Keratinocyte (primary cell): ENCODE measurements around the gene KRR1. TPM values are rescaled to one million over a fixed set of nuclear protein-coding genes. Genes with fewer than 3 reads are reported as not detected.

ENCODE experiments used
- DNase-seq: peaks from one replicate; pipeline ENCODE4 v3.0.0-alpha.2; 2011; ENCODE audit warnings: low read depth, missing footprints, low spot score
- FAIRE-seq: peaks from 2 replicates; lab custom pipeline; 2011; peaks lifted over from hg19 to GRCh38; lab: Jason Lieb, UNC
- H2AFZ ChIP-seq: 2 replicates; pipeline ENCODE4 v1.6.0; 2012; ENCODE audit warnings: low read length, control low read depth, inconsistent platforms; ENCODE audit not compliant: control insufficient read depth
- H3K27ac ChIP-seq: 2 replicates; pipeline ENCODE4 v1.5.1; 2011; ENCODE audit warnings: low read length; ENCODE audit not compliant: control insufficient read depth, insufficient read depth
- H3K27me3 ChIP-seq: 3 replicates; pipeline ENCODE4 v1.6.0; 2011; ENCODE audit warnings: low read length; ENCODE audit not compliant: control insufficient read depth, insufficient read depth; ENCODE audit errors: extremely low read depth
- H3K36me3 ChIP-seq, 2 experiments: 2 replicates in 1 of 2; 3 replicates in 1 of 2; pipeline ENCODE4 v1.5.1; 2011; ENCODE audit warnings: low read length in 2 of 2, mild to moderate bottlenecking in 1 of 2; ENCODE audit not compliant: control insufficient read depth in 2 of 2, insufficient read depth in 2 of 2; ENCODE audit errors: extremely low read depth in 1 of 2
- H3K4me1 ChIP-seq: 3 replicates; pipeline ENCODE4 v1.5.1; 2011; ENCODE audit warnings: low read length; ENCODE audit not compliant: control insufficient read depth, insufficient read depth; ENCODE audit errors: extremely low read depth
- H3K4me2 ChIP-seq: 3 replicates; pipeline ENCODE4 v1.6.0; 2011; ENCODE audit warnings: low read depth, low read length; ENCODE audit not compliant: control insufficient read depth, insufficient read depth; ENCODE audit errors: extremely low read depth
- H3K4me3 ChIP-seq, 3 experiments: fragments of 200-600 bp in 1 of 3; sonication (generic) in 1 of 3; 2 replicates in 2 of 3; 3 replicates in 1 of 3; pipeline ENCODE4 v1.5.1; 2011 to 2016; ENCODE audit warnings: low read length in 3 of 3, mild to moderate bottlenecking in 3 of 3, control low read depth in 2 of 3, inconsistent platforms in 1 of 3, low read depth in 1 of 3, mixed read lengths in 1 of 3, mixed run types in 1 of 3, moderate library complexity in 1 of 3; ENCODE audit not compliant: control insufficient read depth in 2 of 3, insufficient read depth in 2 of 3; ENCODE audit errors: extremely low read depth in 1 of 3
- H3K79me2 ChIP-seq: 2 replicates; pipeline ENCODE4 v1.6.0; 2012; ENCODE audit warnings: low read length; ENCODE audit not compliant: control insufficient read depth, insufficient read depth
- H3K9ac ChIP-seq: 3 replicates; pipeline ENCODE4 v1.6.0; 2011; ENCODE audit warnings: low read length; ENCODE audit not compliant: control insufficient read depth, insufficient read depth; ENCODE audit errors: extremely low read depth
- H3K9me1 ChIP-seq: 3 replicates; pipeline ENCODE4 v1.6.0; 2011; ENCODE audit warnings: low read length; ENCODE audit not compliant: control insufficient read depth, insufficient read depth; ENCODE audit errors: extremely low read depth
- H3K9me3 ChIP-seq: 2 replicates; pipeline ENCODE4 v1.5.1; 2012; ENCODE audit warnings: low read depth, low read length; ENCODE audit not compliant: control insufficient read depth
- H4K20me1 ChIP-seq: 3 replicates; pipeline ENCODE4 v1.6.0; 2011; ENCODE audit warnings: low read length; ENCODE audit not compliant: control insufficient read depth, insufficient read depth; ENCODE audit errors: extremely low read depth
- EZH2 ChIP-seq: IDR thresholded peaks from one replicate; pipeline ENCODE4 v1.6.1; 2012; ENCODE audit warnings: inconsistent platforms, mild to moderate bottlenecking, low read length, moderate library complexity
- dilution Hi-C: fragments of 300-500 bp; cut with MboI; formaldehyde crosslinking; loops from one replicate; pipeline ENCODE4 v1.7.0; 2020; ENCODE audit warnings: low sequenced_read_pairs; ENCODE audit not compliant: extremely low pct_ligation_motif_present
- polyA plus RNA-seq, 5 experiments: library from polyadenylated mRNA; depleted of rRNA in 3 of 5; stranded (reverse) in 3 of 5; stranded (forward) in 1 of 5; unstranded in 1 of 5; fragments of >200 nt; gene quantifications; 1 replicate in 1 of 5; 2 replicates in 3 of 5; 3 replicates in 1 of 5; pipeline versions ENCODE4 v1.2.1 to v1.2.3, GENCODE V29; 2011 to 2012; ENCODE audit warnings: missing spikeins in 2 of 5, low read depth in 1 of 5, low replicate concordance in 1 of 5
- TF ChIP-seq, protein P1 (sequence below), 3 experiments: IDR thresholded peaks in 1 of 3; conservative IDR thresholded peaks in 1 of 3; optimal IDR thresholded peaks in 1 of 3; 2 replicates in 2 of 3; 3 replicates in 1 of 3; pipeline versions ENCODE3 to v1.5.1; 2011; ENCODE audit warnings: low read length in 3 of 3, mild to moderate bottlenecking in 3 of 3, moderate library complexity in 2 of 3, control low read depth in 1 of 3, inconsistent platforms in 1 of 3; ENCODE audit not compliant: insufficient read depth in 2 of 3; ENCODE audit errors: extremely low read depth in 1 of 3

KRR1 gene
- polyA plus RNA-seq, 1 donor (not counting 4 experiments of a cell fraction or from before 2014, with no cell fraction given): 74.7 TPM

DNA sequence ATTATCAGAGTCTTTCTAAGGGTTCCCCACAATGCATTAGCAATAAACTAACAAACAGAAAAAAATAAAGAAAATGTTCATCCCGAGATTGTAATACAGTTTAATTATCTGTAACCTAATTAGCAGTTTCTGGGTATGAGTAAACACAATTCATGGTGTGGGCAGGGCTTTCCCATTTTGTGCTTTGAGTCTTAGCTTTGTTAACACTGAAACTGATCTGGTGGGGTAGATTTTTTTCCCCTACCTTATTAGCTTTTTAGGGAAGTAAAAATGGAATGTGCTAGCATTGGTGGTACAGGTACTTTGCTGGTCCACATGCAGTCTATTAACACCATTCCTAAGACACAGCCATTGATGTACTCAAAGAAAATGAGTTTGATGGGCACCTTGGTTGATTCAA is 18.4 kb upstream of the KRR1 start:
- Histone ChIP-seq H3K27me3 (no peaks in the 10 kb centered on the region), H3K27ac (no peak overlapping the region), H3K4me2 (no peak overlapping the region), H4K20me1 (no peaks in the 10 kb centered on the region), H3K36me3 (no peaks in the 10 kb centered on the region), H3K9ac (no peak overlapping the region), H3K4me1 (no peaks in the 10 kb centered on the region), H3K79me2 (no peaks in the 10 kb centered on the region), H3K9me1 (no peaks in the 10 kb centered on the region), H3K9me3 (no peaks in the 10 kb centered on the region), H2AFZ (no peak overlapping the region), H3K4me3 (no peak overlapping the region)
- TF ChIP-seq EZH2: no peak
- TF ChIP-seq, protein P1, sequence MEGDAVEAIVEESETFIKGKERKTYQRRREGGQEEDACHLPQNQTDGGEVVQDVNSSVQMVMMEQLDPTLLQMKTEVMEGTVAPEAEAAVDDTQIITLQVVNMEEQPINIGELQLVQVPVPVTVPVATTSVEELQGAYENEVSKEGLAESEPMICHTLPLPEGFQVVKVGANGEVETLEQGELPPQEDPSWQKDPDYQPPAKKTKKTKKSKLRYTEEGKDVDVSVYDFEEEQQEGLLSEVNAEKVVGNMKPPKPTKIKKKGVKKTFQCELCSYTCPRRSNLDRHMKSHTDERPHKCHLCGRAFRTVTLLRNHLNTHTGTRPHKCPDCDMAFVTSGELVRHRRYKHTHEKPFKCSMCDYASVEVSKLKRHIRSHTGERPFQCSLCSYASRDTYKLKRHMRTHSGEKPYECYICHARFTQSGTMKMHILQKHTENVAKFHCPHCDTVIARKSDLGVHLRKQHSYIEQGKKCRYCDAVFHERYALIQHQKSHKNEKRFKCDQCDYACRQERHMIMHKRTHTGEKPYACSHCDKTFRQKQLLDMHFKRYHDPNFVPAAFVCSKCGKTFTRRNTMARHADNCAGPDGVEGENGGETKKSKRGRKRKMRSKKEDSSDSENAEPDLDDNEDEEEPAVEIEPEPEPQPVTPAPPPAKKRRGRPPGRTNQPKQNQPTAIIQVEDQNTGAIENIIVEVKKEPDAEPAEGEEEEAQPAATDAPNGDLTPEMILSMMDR (optimal IDR thresholded peaks at IDR 0.05 in 1 of 3, IDR thresholded peaks at IDR 0.05 in 1 of 3, conservative IDR thresholded peaks at IDR 0.05 in 1 of 3; ENCODE audit: extremely low read depth in 1 of 3, insufficient read depth in 2 of 3, low read length in 3 of 3): no peak
- FAIRE-seq: no peak
- DNase-seq: no peak
- dilution Hi-C loops: no loop called here

DNA sequence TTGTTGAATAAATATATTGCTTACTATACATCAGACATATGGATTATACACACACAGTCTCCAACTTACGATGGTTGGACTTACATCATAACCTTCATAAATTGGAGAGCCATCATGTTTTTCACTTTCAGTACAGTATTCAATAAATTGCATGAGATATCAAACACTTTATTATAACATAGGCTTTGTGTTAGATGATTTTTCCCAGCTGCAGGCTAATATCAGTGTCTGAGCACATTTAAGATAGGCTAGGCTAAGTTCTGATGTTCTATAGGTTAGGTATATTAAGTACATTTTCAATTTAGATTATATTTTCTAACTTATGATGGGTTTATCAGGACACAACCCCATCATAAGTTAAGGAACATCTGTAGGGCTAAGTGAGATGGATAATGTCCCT is 17.9 kb upstream of the KRR1 start:
- dilution Hi-C loops: no loop called here

More for the DNA sequence above, 17.9 kb upstream of the KRR1 start:
- H3K79me2 ChIP-seq: no peaks in the 10 kb centered on the region
- H3K9me3 ChIP-seq: no peaks in the 10 kb centered on the region
- H3K4me3 ChIP-seq: no peak overlapping the region
- no peaks in the 10 kb centered on the region for H3K4me1 ChIP-seq
- H3K4me2 ChIP-seq: no peak overlapping the region
- H3K27me3 ChIP-seq: no peaks in the 10 kb centered on the region
- H3K27ac ChIP-seq: no peak overlapping the region
- no peak overlapping the region for H3K9ac ChIP-seq
- no peak overlapping the region for H2AFZ ChIP-seq
- no peaks in the 10 kb centered on the region for H3K9me1 ChIP-seq
- DNase-seq (no peak), FAIRE-seq (no peak)
- no peak for TF ChIP-seq EZH2
- TF ChIP-seq, protein P1 (optimal IDR thresholded peaks at IDR 0.05 in 1 of 3, IDR thresholded peaks at IDR 0.05 in 1 of 3, conservative IDR thresholded peaks at IDR 0.05 in 1 of 3; ENCODE audit: extremely low read depth in 1 of 3, insufficient read depth in 2 of 3, low read length in 3 of 3): no peak
- H3K36me3 ChIP-seq: no peaks in the 10 kb centered on the region
- no peaks in the 10 kb centered on the region for H4K20me1 ChIP-seq
